CD14-positive monocyte (primary cell): Measurements from ENCODE around the gene MAMLD1. TPM values are rescaled to one million over a fixed set of nuclear protein-coding genes. Genes with fewer than 3 reads are reported as not detected.

Experiments
- DNase-seq, 3 donors: peaks; one replicate each; pipeline ENCODE4 v3.0.0-alpha.2; 2011 to 2022
- H2AFZ ChIP-seq: 2 replicates; pipeline ENCODE4 v1.6.0; 2012; ENCODE audit warnings: mild to moderate bottlenecking, low read depth, low read length, inconsistent platforms; ENCODE audit not compliant: insufficient read depth, poor library complexity, severe bottlenecking
- H3K27ac ChIP-seq, 2 donors: 1 replicate in 1 of 2; 2 replicates in 1 of 2; pipeline ENCODE4 v1.5.1; 2012 to 2013; ENCODE audit warnings: low read length in 2 of 2, control low read depth in 1 of 2, inconsistent platforms in 1 of 2, low read depth in 1 of 2, mild to moderate bottlenecking in 1 of 2
- H3K27me3 ChIP-seq, 2 donors: one replicate each; pipeline versions ENCODE4 v1.6.0 to v1.6.1; 2011 to 2013; ENCODE audit warnings: low read length in 2 of 2; ENCODE audit not compliant: control insufficient read depth in 2 of 2, insufficient read depth in 2 of 2
- H3K36me3 ChIP-seq, 2 donors: replicated peaks in 1 of 2; 1 replicate in 1 of 2; 2 replicates in 1 of 2; pipeline versions ENCODE4 v1.5.1 to v1.6.1; 2012 to 2013; ENCODE audit warnings: low read length in 2 of 2, control low read depth in 1 of 2, inconsistent platforms in 1 of 2, mild to moderate bottlenecking in 1 of 2; ENCODE audit not compliant: insufficient read depth in 2 of 2, control insufficient read depth in 1 of 2
- H3K4me1 ChIP-seq, 2 donors: 1 replicate in 1 of 2; 2 replicates in 1 of 2; pipeline versions ENCODE4 v1.5.1 to v1.6.1; 2012 to 2013; ENCODE audit warnings: low read length in 2 of 2, control low read depth in 1 of 2, inconsistent platforms in 1 of 2, mild to moderate bottlenecking in 1 of 2, moderate library complexity in 1 of 2; ENCODE audit not compliant: insufficient read depth in 2 of 2, control insufficient read depth in 1 of 2
- H3K4me2 ChIP-seq: replicated peaks from 2 replicates; pipeline ENCODE3; 2012; ENCODE audit warnings: low read length, moderate library complexity, mild to moderate bottlenecking; ENCODE audit not compliant: poor library complexity, severe bottlenecking; ENCODE audit errors: extremely low read depth
- H3K4me3 ChIP-seq, 3 experiments: fragments of 200-600 bp in 1 of 3; sonication (generic) in 1 of 3; replicated peaks in 1 of 3; 1 replicate in 2 of 3; 2 replicates in 1 of 3; pipeline ENCODE4 v1.5.1; 2011 to 2013; ENCODE audit warnings: low read length in 3 of 3, mild to moderate bottlenecking in 3 of 3, control low read depth in 2 of 3, low read depth in 2 of 3, inconsistent platforms in 1 of 3, moderate library complexity in 1 of 3
- H3K79me2 ChIP-seq: 2 replicates; pipeline ENCODE4 v1.6.0; 2012; ENCODE audit warnings: mild to moderate bottlenecking, control low read depth, inconsistent platforms, low read length, moderate library complexity; ENCODE audit not compliant: insufficient read depth
- H3K9ac ChIP-seq: 2 replicates; pipeline ENCODE4 v1.6.0; 2017; ENCODE audit warnings: low read length, mild to moderate bottlenecking; ENCODE audit not compliant: insufficient read depth, poor library complexity, severe bottlenecking
- H3K9me3 ChIP-seq, 2 donors: replicated peaks in 1 of 2; 1 replicate in 1 of 2; 2 replicates in 1 of 2; pipeline versions ENCODE4 v1.5.1 to v1.6.1; 2012 to 2013; ENCODE audit warnings: low read length in 2 of 2, control low read depth in 1 of 2; ENCODE audit not compliant: control insufficient read depth in 1 of 2, insufficient read depth in 1 of 2
- H4K20me1 ChIP-seq: 2 replicates; pipeline ENCODE4 v1.6.0; 2012; ENCODE audit warnings: mild to moderate bottlenecking, low read length, control low read depth, moderate library complexity; ENCODE audit not compliant: insufficient read depth
- H3K27ac Mint-ChIP-seq, 7 donors: one replicate each; pipeline ENCODE4 v1.8.0; 2020; ENCODE audit warnings: mild to moderate bottlenecking in 7 of 7, mixed read lengths in 7 of 7, moderate library complexity in 6 of 7, inconsistent platforms in 2 of 7
- H3K27me3 Mint-ChIP-seq, 3 donors: one replicate each; pipeline ENCODE4 v1.8.0; 2021 to 2022; ENCODE audit warnings: low read depth in 3 of 3, mild to moderate bottlenecking in 3 of 3, mixed read lengths in 3 of 3, moderate library complexity in 3 of 3, inconsistent platforms in 1 of 3
- H3K36me3 Mint-ChIP-seq, 2 donors: one replicate each; pipeline ENCODE4 v1.8.0; 2020; ENCODE audit warnings: mixed read lengths in 2 of 2, inconsistent platforms in 1 of 2, mild to moderate bottlenecking in 1 of 2
- H3K4me1 Mint-ChIP-seq: one replicate; pipeline ENCODE4 v1.8.0; 2020; ENCODE audit warnings: mild to moderate bottlenecking, mixed read lengths
- H3K4me3 Mint-ChIP-seq, 2 donors: one replicate each; pipeline ENCODE4 v1.8.0; 2020; ENCODE audit warnings: mild to moderate bottlenecking in 2 of 2, mixed read lengths in 2 of 2, moderate library complexity in 1 of 2
- H3K9me3 Mint-ChIP-seq, 7 donors: one replicate each; pipeline ENCODE4 v1.8.0; 2020 to 2022; ENCODE audit warnings: mixed read lengths in 7 of 7, mild to moderate bottlenecking in 6 of 7, moderate library complexity in 6 of 7, inconsistent platforms in 2 of 7
- WGBS: methylation state at CpG from one replicate; pipeline ENCODE4 v1.1.5; 2013; ENCODE audit warnings: missing lambda C conversion rate; ENCODE audit not compliant: insufficient coverage; 5-methylcytosine and 5-hydroxymethylcytosine counted together
- intact Hi-C, 2 donors: fragments of 100-400 bp; cut with micrococcal nuclease; formaldehyde crosslinking; loops; one replicate each; pipeline versions ENCODE4 v1.15.0 to v1.15.1; 2023
- polyA plus RNA-seq, 3 donors: library from polyadenylated mRNA; depleted of rRNA in 1 of 3; unstranded in 2 of 3; stranded (reverse) in 1 of 3; fragments of 300-500 nt in 2 of 3; fragments of >200 nt in 1 of 3; fragmentation: Illumina TruSeq in 2 of 3; gene quantifications; 1 replicate in 2 of 3; 2 replicates in 1 of 3; pipeline ENCODE4 v1.2.3, GENCODE V29; 2012 to 2021
- TF ChIP-seq, protein P1 (sequence below): fragments of 200-600 bp; IDR thresholded peaks from one replicate; pipeline ENCODE4 v1.8.0; 2022; ENCODE audit warnings: antibody characterized with exemption, mild to moderate bottlenecking

MAMLD1 gene
- polyA plus RNA-seq, 3 donors, result not detected

DNA sequence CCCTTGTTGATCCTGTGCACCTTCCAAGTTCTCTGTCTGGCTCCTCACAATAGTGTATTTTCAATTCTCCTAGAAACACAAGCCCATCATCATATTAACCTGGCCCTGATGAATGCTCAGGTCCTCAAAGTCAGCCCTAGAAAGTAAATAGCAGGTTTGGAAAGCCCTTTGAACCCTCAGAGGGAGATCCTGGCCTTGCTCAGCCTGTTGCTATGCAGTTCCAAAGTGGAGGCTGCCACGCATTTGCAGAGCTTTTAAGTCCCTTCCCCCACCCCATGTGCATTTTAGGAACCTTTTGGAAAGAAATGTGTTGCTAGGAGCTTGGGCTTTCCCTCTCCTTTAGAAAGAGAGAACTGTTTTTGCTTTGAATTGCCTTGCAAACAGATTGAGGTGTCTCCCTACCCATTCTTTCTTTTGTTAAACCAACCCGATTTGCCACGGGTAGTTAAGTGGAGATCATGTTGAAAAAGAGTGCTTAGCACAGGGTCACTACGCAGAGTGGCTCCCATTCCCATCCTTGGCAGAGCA, 12.2 kb downstream of the MAMLD1 start:
- Histone ChIP-seq H3K4me1 (no peaks in the 10 kb centered on the region), H3K27ac (no peak overlapping the region), H2AFZ (no peak overlapping the region), H3K27me3 (no peaks in the 10 kb centered on the region), H3K36me3 (no peaks in the 10 kb centered on the region), H3K9me3 (no peaks in the 10 kb centered on the region), H3K4me3 (no peak overlapping the region), H3K4me2 (no peak overlapping the region), H3K9ac (no peak overlapping the region), H4K20me1 (no peaks in the 10 kb centered on the region), H3K79me2 (no peaks in the 10 kb centered on the region)
- Mint-ChIP-seq H3K36me3 (no peaks in the 10 kb centered on the region), H3K27ac (no peak overlapping the region), H3K4me1 (no peaks in the 10 kb centered on the region), H3K9me3 (peaks cover 0 to 3% (median 0%) of the 10 kb centered on the region in 7 donors), H3K4me3 (no peak overlapping the region), H3K27me3 (peaks cover 2 to 11% (median 2%) of the 10 kb centered on the region in 3 donors)
- intact Hi-C loops, result no loop called here
- no peak for DNase-seq
- WGBS, result no CpG with 5 or more reads among the region's 4 CpGs
- TF ChIP-seq, protein P1, sequence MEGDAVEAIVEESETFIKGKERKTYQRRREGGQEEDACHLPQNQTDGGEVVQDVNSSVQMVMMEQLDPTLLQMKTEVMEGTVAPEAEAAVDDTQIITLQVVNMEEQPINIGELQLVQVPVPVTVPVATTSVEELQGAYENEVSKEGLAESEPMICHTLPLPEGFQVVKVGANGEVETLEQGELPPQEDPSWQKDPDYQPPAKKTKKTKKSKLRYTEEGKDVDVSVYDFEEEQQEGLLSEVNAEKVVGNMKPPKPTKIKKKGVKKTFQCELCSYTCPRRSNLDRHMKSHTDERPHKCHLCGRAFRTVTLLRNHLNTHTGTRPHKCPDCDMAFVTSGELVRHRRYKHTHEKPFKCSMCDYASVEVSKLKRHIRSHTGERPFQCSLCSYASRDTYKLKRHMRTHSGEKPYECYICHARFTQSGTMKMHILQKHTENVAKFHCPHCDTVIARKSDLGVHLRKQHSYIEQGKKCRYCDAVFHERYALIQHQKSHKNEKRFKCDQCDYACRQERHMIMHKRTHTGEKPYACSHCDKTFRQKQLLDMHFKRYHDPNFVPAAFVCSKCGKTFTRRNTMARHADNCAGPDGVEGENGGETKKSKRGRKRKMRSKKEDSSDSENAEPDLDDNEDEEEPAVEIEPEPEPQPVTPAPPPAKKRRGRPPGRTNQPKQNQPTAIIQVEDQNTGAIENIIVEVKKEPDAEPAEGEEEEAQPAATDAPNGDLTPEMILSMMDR, result no peak

DNA sequence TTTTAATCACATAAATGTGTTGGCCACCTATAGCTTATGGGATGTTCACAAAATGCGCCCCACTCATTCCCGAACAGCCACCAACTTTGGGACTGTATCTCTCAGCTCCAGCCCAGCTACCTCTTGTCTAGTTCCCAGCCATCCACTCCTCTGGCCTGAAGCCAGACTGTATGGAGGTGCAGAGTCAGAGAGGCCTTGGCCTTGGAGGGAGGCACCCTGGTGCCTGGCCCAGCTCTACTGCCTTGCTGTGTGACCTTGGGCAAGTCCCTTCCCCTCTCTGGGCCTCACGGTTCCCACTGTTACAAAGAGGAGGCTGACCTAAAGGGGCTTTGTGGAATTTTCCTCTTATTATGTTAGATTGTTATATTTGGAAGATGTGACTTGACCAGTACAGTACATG, 13.9 kb downstream of the MAMLD1 start:
- TF ChIP-seq, protein P1, result no peak
- no peaks in the 10 kb centered on the region for H4K20me1 ChIP-seq
- Mint-ChIP-seq H3K4me3 (no peak overlapping the region), H3K27ac (no peak overlapping the region), H3K4me1 (no peaks in the 10 kb centered on the region), H3K27me3 (peaks cover 2 to 12% (median 2%) of the 10 kb centered on the region in 3 donors), H3K36me3 (no peaks in the 10 kb centered on the region), H3K9me3 (no peaks in the 10 kb centered on the region)
- no peaks in the 10 kb centered on the region for H3K9me3 ChIP-seq
- intact Hi-C loops, result no loop called here
- H2AFZ ChIP-seq, result no peak overlapping the region
- H3K27me3 ChIP-seq, result no peaks in the 10 kb centered on the region
- DNase-seq, result no peak
- H3K4me1 ChIP-seq, result no peaks in the 10 kb centered on the region
- no peak overlapping the region for H3K4me2 ChIP-seq
- H3K4me3 ChIP-seq, result no peak overlapping the region
- H3K27ac ChIP-seq, result no peak overlapping the region
- H3K9ac ChIP-seq, result no peak overlapping the region
- WGBS, result no CpG with 5 or more reads among the region's 3 CpGs
- H3K36me3 ChIP-seq, result no peaks in the 10 kb centered on the region
- no peaks in the 10 kb centered on the region for H3K79me2 ChIP-seq
